GM12892 (cell line): Measurements from ENCODE around the gene PLOD3.

Source experiments
- POLR2A ChIP-seq: IDR thresholded peaks from 2 replicates; pipeline ENCODE4 v1.6.1; 2011; ENCODE audit warnings: low read depth, low read length, control low read depth
- POLR2AphosphoS5 ChIP-seq: IDR thresholded peaks from 2 replicates; pipeline ENCODE4 v1.6.1; 2011; ENCODE audit warnings: low read depth, low read length, control low read depth
- TAF1 ChIP-seq: IDR thresholded peaks from 2 replicates; pipeline ENCODE4 v1.6.1; 2011; ENCODE audit warnings: low read depth, mild to moderate bottlenecking, control low read depth, low read length, borderline replicate concordance

DNA sequence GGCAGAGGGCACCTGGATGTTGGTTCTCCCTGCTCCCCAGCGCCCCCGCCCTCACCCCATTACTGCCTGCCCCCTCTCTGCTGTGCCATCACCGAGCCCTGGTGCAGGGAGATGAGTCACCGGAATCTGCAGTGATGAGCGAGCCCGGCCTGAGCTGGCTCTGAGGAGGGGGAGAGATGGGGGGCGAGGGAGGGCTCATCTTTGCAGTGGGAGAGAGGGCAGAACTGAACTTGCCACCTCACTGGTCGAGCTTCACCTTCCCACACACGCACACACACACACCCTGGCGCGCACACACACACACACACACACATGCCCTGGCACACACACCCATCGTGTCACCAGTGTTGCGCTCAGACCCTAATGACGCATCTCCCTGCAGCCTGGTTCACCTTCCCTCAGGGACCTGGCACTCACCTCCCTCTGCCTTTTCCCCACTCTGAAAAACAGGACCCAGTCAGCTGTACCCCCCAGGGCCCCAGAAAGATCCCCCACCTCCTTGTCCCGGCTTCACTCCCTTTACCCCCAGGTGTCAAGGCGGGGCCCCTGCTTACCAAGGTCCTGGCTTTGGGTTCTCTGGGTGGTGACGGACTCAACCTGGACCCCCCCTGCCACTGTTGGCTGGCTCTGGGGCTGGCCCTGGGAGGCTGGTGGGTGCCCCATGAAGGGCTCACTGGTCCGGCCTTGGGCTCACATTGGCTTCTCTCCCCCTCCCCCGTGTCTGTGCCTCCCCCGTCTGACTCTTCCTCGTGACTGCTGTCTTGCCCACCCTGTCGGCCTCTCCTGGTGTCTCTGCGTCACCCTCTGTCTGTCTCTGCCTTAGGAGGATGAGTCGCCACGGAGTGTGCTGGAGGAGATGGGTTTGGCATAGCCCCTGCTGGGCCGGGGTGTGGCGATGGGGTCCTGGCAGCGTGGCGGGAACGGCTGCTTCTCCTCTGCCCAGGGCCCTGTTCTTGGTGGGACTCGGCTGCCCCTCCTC lies 57.4 kb downstream of the PLOD3 start:
- TF ChIP-seq TAF1, result no peak
- no peak for TF ChIP-seq POLR2A
- no peak for TF ChIP-seq POLR2AphosphoS5
